Measurements from ENCODE around the gene IYD.

- TF ChIP-seq CTCF (conservative IDR thresholded peaks at IDR 0.05; ENCODE audit: low read length): no peak
- TF ChIP-seq EZH2phosphoT487 (IDR thresholded peaks at IDR 0.05; ENCODE audit: borderline replicate concordance): no peak
Measured at GRCh38 chr6:150343434-150343833, 25.4 kb upstream of the IYD start.

Measured in Loucy (cell line).